ENCODE results near the gene NFATC2. TPM values are rescaled to one million over a fixed set of nuclear protein-coding genes. Genes with fewer than 3 reads are reported as not detected.

Gene NFATC2
- polyA plus RNA-seq, 1 donor from 2014 or later, result not detected

DNA sequence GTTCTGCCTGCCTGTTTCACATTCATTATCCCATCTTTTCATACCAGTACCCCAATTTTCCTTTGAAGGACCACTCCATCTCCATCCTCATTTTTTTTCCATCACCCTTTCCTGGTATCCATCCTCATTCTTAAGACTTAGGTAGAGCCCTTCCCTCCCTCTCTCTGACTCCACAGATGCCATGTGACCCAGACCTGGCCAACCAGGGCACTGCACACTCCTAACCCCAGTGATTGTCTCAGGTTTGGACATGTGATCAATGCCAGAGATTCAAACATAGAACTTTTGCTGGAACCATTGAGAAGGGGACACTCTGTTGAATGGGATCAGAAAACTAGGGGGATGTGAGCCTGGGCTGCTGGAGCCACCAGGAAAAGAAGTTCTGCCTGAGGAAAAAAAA lies 39.1 kb upstream of the NFATC2 start:
- no peak overlapping the region for H3K4me2 ChIP-seq (ENCODE audit: low read length)
- no peak overlapping the region for H3K9ac ChIP-seq (ENCODE audit: low read length)
- no peak overlapping the region for H3K27ac ChIP-seq (ENCODE audit: low read length)
- H3K36me3 ChIP-seq (ENCODE audit: insufficient read depth, low read length), result no peaks in the 10 kb centered on the region
- H3K79me2 ChIP-seq (replicated peaks; ENCODE audit: insufficient read depth, low read length), result no peaks in the 10 kb centered on the region
- no peak overlapping the region for H3K4me3 ChIP-seq (ENCODE audit: low read length)
- no peaks in the 10 kb centered on the region for H3K9me3 ChIP-seq (ENCODE audit: low read length)
- H3K27me3 ChIP-seq (ENCODE audit: insufficient read depth, low read depth, low read length), result no peaks in the 10 kb centered on the region
- no peaks in the 10 kb centered on the region for H3K9me2 ChIP-seq (ENCODE audit: insufficient read depth, low read length)
- no peak overlapping the region for H2AFZ ChIP-seq (ENCODE audit: low read depth, low read length)
- H4K20me1 ChIP-seq (ENCODE audit: insufficient read depth), result no peaks in the 10 kb centered on the region
- H3F3A ChIP-seq (ENCODE audit: insufficient read depth, low read length, poor library complexity, severe bottlenecking), result no peaks in the 10 kb centered on the region
- TF ChIP-seq SMC3 (conservative IDR thresholded peaks at IDR 0.05; ENCODE audit: poor library complexity), result no peak
- no peak for TF ChIP-seq MXI1 (conservative IDR thresholded peaks at IDR 0.05; ENCODE audit: poor library complexity, severe bottlenecking)
- TF ChIP-seq RAD21 (conservative IDR thresholded peaks at IDR 0.05), result no peak
- no peak for TF ChIP-seq EZH2 (IDR thresholded peaks at IDR 0.05; ENCODE audit: borderline replicate concordance, insufficient read depth, low read length, poor library complexity, severe bottlenecking)
- no peak for TF ChIP-seq POLR2AphosphoS5 (IDR thresholded peaks at IDR 0.05)
- no peak for TF ChIP-seq TAF1 (IDR thresholded peaks at IDR 0.05; ENCODE audit: low read depth)
- no peak for TF ChIP-seq EP300 (conservative IDR thresholded peaks at IDR 0.05; ENCODE audit: poor library complexity, severe bottlenecking)
- TF ChIP-seq, protein P1, sequence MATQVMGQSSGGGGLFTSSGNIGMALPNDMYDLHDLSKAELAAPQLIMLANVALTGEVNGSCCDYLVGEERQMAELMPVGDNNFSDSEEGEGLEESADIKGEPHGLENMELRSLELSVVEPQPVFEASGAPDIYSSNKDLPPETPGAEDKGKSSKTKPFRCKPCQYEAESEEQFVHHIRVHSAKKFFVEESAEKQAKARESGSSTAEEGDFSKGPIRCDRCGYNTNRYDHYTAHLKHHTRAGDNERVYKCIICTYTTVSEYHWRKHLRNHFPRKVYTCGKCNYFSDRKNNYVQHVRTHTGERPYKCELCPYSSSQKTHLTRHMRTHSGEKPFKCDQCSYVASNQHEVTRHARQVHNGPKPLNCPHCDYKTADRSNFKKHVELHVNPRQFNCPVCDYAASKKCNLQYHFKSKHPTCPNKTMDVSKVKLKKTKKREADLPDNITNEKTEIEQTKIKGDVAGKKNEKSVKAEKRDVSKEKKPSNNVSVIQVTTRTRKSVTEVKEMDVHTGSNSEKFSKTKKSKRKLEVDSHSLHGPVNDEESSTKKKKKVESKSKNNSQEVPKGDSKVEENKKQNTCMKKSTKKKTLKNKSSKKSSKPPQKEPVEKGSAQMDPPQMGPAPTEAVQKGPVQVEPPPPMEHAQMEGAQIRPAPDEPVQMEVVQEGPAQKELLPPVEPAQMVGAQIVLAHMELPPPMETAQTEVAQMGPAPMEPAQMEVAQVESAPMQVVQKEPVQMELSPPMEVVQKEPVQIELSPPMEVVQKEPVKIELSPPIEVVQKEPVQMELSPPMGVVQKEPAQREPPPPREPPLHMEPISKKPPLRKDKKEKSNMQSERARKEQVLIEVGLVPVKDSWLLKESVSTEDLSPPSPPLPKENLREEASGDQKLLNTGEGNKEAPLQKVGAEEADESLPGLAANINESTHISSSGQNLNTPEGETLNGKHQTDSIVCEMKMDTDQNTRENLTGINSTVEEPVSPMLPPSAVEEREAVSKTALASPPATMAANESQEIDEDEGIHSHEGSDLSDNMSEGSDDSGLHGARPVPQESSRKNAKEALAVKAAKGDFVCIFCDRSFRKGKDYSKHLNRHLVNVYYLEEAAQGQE (IDR thresholded peaks at IDR 0.05; ENCODE audit: borderline replicate concordance), result no peak
- TF ChIP-seq, protein P2, sequence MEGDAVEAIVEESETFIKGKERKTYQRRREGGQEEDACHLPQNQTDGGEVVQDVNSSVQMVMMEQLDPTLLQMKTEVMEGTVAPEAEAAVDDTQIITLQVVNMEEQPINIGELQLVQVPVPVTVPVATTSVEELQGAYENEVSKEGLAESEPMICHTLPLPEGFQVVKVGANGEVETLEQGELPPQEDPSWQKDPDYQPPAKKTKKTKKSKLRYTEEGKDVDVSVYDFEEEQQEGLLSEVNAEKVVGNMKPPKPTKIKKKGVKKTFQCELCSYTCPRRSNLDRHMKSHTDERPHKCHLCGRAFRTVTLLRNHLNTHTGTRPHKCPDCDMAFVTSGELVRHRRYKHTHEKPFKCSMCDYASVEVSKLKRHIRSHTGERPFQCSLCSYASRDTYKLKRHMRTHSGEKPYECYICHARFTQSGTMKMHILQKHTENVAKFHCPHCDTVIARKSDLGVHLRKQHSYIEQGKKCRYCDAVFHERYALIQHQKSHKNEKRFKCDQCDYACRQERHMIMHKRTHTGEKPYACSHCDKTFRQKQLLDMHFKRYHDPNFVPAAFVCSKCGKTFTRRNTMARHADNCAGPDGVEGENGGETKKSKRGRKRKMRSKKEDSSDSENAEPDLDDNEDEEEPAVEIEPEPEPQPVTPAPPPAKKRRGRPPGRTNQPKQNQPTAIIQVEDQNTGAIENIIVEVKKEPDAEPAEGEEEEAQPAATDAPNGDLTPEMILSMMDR (IDR thresholded peaks at IDR 0.05; ENCODE audit: poor library complexity, severe bottlenecking), result no peak

DNA sequence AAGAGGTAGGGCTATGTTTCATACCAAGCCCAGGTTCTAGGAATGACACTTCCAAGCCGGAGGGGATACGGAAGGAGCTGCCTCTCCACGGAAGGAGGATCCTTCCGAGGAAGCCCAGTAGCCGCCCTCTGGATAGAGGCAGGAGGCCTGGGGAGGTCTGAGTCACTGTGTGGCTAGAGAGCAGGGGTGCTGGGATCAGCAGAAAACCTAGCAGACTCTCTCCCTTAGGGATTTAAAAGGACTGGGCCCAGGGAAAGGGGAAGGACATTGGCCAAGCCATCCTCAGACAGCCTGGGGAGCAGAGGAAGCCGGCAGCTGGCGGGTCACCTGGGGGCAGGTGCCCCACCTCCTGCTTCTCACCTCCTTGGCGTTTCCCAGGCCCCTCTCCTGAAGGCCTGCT lies 36.6 kb upstream of the NFATC2 start:
- Histone ChIP-seq H4K20me1 (ENCODE audit: insufficient read depth) (no peaks in the 10 kb centered on the region), H3K4me3 (ENCODE audit: low read length) (no peak overlapping the region), H3K9ac (ENCODE audit: low read length) (no peak overlapping the region), H3K4me2 (ENCODE audit: low read length) (no peak overlapping the region), H3K27ac (ENCODE audit: low read length) (no peak overlapping the region), H3F3A (ENCODE audit: insufficient read depth, low read length, poor library complexity, severe bottlenecking) (no peaks in the 10 kb centered on the region), H3K9me3 (ENCODE audit: low read length) (no peaks in the 10 kb centered on the region), H3K79me2 (replicated peaks; ENCODE audit: insufficient read depth, low read length) (no peaks in the 10 kb centered on the region), H3K36me3 (ENCODE audit: insufficient read depth, low read length) (no peaks in the 10 kb centered on the region), H3K9me2 (ENCODE audit: insufficient read depth, low read length) (no peaks in the 10 kb centered on the region), H2AFZ (ENCODE audit: low read depth, low read length) (no peak overlapping the region), H3K27me3 (ENCODE audit: insufficient read depth, low read depth, low read length) (no peaks in the 10 kb centered on the region)
- TF ChIP-seq TAF1 (IDR thresholded peaks at IDR 0.05; ENCODE audit: low read depth) (no peak), EZH2 (IDR thresholded peaks at IDR 0.05; ENCODE audit: borderline replicate concordance, insufficient read depth, low read length, poor library complexity, severe bottlenecking) (no peak), RAD21 (conservative IDR thresholded peaks at IDR 0.05) (no peak), POLR2AphosphoS5 (IDR thresholded peaks at IDR 0.05) (no peak), MXI1 (conservative IDR thresholded peaks at IDR 0.05; ENCODE audit: poor library complexity, severe bottlenecking) (no peak), SMC3 (conservative IDR thresholded peaks at IDR 0.05; ENCODE audit: poor library complexity) (no peak), EP300 (conservative IDR thresholded peaks at IDR 0.05; ENCODE audit: poor library complexity, severe bottlenecking) (no peak)
- TF ChIP-seq, protein P1 (IDR thresholded peaks at IDR 0.05; ENCODE audit: borderline replicate concordance), result no peak
- TF ChIP-seq, protein P2 (IDR thresholded peaks at IDR 0.05; ENCODE audit: poor library complexity, severe bottlenecking), result no peak
